GM19324 (cell line): Measurements from ENCODE around the gene TNF.
"Not testable (repeated sequence)": the region's sequence is repeated elsewhere in the genome, so short reads cannot be mapped to it uniquely, and the experiment has no call there.

Experiments used
- ATAC-seq: cut with Tn5 transposase; IDR thresholded peaks from one replicate; pipeline ENCODE4 v1.9.1; 2021; ENCODE audit warnings: mild to moderate bottlenecking, moderate library complexity; ENCODE audit not compliant: unreplicated experiment, low FRiP score

Gene TNF

GRCh38 chr6:31586599-31587281, 11.4 kb downstream of the TNF start:
- ATAC-seq: no peak

GRCh38 chr6:31587791-31588777, 12.7 kb downstream of the TNF start:
- ATAC-seq: no peak

- ATAC-seq: no peak
Measured at GRCh38 chr6:31588871-31589650, 13.7 kb downstream of the TNF start.

GRCh38 chr6:31590691-31591090, 15.3 kb downstream of the TNF start:
- ATAC-seq: not testable (repeated sequence)

GRCh38 chr6:31592396-31592771, 17.0 kb downstream of the TNF start:
- ATAC-seq: no peak

GRCh38 chr6:31597006-31597405, 21.6 kb downstream of the TNF start:
- no peak for ATAC-seq

GRCh38 chr6:31607317-31607716, 32.0 kb downstream of the TNF start:
- no peak for ATAC-seq

- ATAC-seq: no peak
Measured at GRCh38 chr6:31609519-31610406, 34.4 kb downstream of the TNF start.

GRCh38 chr6:31610968-31611367, 35.6 kb downstream of the TNF start:
- no peak for ATAC-seq

- ATAC-seq: peak; percentile 47
Measured at GRCh38 chr6:31614075-31614619, 38.8 kb downstream of the TNF start.

GRCh38 chr6:31614684-31615578, 39.6 kb downstream of the TNF start, which contains the start of gene AIF1:
TSS of gene AIF1 (plus strand) at chr6:31615234. CDS start at chr6:31615330, 96 bp downstream.
- peak; percentile 17 for ATAC-seq

- no peak for ATAC-seq
Measured at GRCh38 chr6:31615748-31616147, 40.4 kb downstream of the TNF start.

GRCh38 chr6:31617010-31617409, 41.6 kb downstream of the TNF start:
- no peak for ATAC-seq

- ATAC-seq: peak; percentile 89
Measured at GRCh38 chr6:31619805-31620585, 44.6 kb downstream of the TNF start.

GRCh38 chr6:31620586-31621319, 45.4 kb downstream of the TNF start, which contains the start of gene PRRC2A:
TSS of gene PRRC2A (plus strand) at chr6:31620715. CDS start at chr6:31622790, 2,075 bp downstream.
- peak; percentile 45 for ATAC-seq

GRCh38 chr6:31621320-31621939, 46.1 kb downstream of the TNF start:
- no peak for ATAC-seq
